ENCODE data around the gene UQCRQ. TPM values are rescaled to one million over a fixed set of nuclear protein-coding genes. Genes with fewer than 3 reads are reported as not detected.

Gene UQCRQ
- total and polyA plus RNA-seq, 2 of the 13 experiments (the other 11 are each of a cell fraction or from before 2014, with no cell fraction given) = 257 to 575 TPM

DNA sequence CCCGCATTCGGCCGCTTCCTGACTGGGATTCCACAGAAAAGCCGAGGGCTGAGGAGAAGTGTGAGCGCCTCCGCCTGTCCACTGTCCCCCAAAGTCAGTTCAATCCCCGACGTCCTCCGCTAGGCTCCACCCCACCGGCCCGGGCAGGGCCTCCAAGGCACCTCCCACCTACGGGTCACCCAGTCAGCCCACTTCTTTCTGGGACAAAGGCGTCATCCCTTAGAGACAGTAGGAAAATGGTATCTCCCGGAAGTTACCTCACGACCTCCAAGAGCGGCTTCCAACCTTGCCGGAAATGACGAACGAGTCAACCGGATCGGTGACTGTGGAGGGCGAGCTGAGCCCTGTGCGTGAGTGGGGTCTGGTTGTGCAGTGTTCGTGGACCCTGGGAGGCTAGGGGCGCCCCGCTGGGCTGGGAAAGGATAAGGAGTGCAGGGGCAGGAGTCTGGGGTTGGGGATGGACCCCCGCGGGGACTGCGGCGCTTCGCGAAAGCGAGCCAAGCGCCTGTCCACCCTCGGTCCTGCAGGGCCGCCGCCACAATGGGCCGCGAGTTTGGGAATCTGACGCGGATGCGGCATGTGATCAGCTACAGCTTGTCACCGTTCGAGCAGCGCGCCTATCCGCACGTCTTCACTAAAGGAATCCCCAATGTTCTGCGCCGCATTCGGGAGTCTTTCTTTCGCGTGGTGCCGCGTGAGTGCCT lies at the start of gene UQCRQ, which contains the start of gene GDF9 (continued):
- TF ChIP-seq, protein P1, sequence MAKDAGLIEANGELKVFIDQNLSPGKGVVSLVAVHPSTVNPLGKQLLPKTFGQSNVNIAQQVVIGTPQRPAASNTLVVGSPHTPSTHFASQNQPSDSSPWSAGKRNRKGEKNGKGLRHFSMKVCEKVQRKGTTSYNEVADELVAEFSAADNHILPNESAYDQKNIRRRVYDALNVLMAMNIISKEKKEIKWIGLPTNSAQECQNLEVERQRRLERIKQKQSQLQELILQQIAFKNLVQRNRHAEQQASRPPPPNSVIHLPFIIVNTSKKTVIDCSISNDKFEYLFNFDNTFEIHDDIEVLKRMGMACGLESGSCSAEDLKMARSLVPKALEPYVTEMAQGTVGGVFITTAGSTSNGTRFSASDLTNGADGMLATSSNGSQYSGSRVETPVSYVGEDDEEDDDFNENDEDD (CRISPR knock-in tag; IDR thresholded peaks at IDR 0.05; ENCODE audit: borderline replicate concordance) = peak; percentile 51; the same call in 1 of the 2 replicates
- TF ChIP-seq ZNF788 (CRISPR knock-in tag; IDR thresholded peaks at IDR 0.05; ENCODE audit: borderline replicate concordance) (peak; percentile 45; the same call in 1 of the 2 replicates), ZNF790 (CRISPR knock-in tag; IDR thresholded peaks at IDR 0.05; ENCODE audit: borderline replicate concordance) (peak; percentile 63; the same call in 1 of the 2 replicates), ZBTB38 (CRISPR knock-in tag; IDR thresholded peaks at IDR 0.05) (no peak; the same call in 1 of the 2 replicates), KLF12 (CRISPR knock-in tag; IDR thresholded peaks at IDR 0.05; ENCODE audit: borderline replicate concordance) (no peak), HOXA7 (CRISPR knock-in tag; IDR thresholded peaks at IDR 0.05) (no peak), KDM6A (CRISPR knock-in tag; IDR thresholded peaks at IDR 0.05; ENCODE audit: low read depth) (no peak), RFX1 (IDR thresholded peaks at IDR 0.05) (no peak), REXO4 (CRISPR knock-in tag; IDR thresholded peaks at IDR 0.05; ENCODE audit: borderline replicate concordance) (no peak), CBFB (CRISPR knock-in tag; IDR thresholded peaks at IDR 0.05) (no peak), RELA (CRISPR knock-in tag; IDR thresholded peaks at IDR 0.05) (no peak), TEAD3 (CRISPR knock-in tag; optimal IDR thresholded peaks at IDR 0.05; ENCODE audit: borderline replicate concordance) (peak; percentile 49), ZNF414 (CRISPR knock-in tag; IDR thresholded peaks at IDR 0.05) (0 out of 2 replicates have a peak, but pooled peaks have one; percentile 32), MXD1 (CRISPR knock-in tag; IDR thresholded peaks at IDR 0.05) (peak; percentile 70; the same call in 1 of the 2 replicates)
- TF ChIP-seq, protein P2, sequence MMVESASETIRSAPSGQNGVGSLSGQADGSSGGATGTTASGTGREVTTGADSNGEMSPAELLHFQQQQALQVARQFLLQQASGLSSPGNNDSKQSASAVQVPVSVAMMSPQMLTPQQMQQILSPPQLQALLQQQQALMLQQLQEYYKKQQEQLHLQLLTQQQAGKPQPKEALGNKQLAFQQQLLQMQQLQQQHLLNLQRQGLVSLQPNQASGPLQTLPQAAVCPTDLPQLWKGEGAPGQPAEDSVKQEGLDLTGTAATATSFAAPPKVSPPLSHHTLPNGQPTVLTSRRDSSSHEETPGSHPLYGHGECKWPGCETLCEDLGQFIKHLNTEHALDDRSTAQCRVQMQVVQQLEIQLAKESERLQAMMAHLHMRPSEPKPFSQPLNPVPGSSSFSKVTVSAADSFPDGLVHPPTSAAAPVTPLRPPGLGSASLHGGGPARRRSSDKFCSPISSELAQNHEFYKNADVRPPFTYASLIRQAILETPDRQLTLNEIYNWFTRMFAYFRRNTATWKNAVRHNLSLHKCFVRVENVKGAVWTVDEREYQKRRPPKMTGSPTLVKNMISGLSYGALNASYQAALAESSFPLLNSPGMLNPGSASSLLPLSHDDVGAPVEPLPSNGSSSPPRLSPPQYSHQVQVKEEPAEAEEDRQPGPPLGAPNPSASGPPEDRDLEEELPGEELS (CRISPR knock-in tag; IDR thresholded peaks at IDR 0.05) = peak; percentile 66; the same call in 1 of the 2 replicates
- TF ChIP-seq, protein P3, sequence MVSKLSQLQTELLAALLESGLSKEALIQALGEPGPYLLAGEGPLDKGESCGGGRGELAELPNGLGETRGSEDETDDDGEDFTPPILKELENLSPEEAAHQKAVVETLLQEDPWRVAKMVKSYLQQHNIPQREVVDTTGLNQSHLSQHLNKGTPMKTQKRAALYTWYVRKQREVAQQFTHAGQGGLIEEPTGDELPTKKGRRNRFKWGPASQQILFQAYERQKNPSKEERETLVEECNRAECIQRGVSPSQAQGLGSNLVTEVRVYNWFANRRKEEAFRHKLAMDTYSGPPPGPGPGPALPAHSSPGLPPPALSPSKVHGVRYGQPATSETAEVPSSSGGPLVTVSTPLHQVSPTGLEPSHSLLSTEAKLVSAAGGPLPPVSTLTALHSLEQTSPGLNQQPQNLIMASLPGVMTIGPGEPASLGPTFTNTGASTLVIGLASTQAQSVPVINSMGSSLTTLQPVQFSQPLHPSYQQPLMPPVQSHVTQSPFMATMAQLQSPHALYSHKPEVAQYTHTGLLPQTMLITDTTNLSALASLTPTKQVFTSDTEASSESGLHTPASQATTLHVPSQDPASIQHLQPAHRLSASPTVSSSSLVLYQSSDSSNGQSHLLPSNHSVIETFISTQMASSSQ (IDR thresholded peaks at IDR 0.05; ENCODE audit: low read depth) = peak; percentile 42; the same call in 1 of the 2 replicates
- TF ChIP-seq, protein P3 (CRISPR knock-in tag; IDR thresholded peaks at IDR 0.05; ENCODE audit: borderline replicate concordance) = peak; percentile 48; the same call in 1 of the 2 replicates
- TF ChIP-seq, protein P4, sequence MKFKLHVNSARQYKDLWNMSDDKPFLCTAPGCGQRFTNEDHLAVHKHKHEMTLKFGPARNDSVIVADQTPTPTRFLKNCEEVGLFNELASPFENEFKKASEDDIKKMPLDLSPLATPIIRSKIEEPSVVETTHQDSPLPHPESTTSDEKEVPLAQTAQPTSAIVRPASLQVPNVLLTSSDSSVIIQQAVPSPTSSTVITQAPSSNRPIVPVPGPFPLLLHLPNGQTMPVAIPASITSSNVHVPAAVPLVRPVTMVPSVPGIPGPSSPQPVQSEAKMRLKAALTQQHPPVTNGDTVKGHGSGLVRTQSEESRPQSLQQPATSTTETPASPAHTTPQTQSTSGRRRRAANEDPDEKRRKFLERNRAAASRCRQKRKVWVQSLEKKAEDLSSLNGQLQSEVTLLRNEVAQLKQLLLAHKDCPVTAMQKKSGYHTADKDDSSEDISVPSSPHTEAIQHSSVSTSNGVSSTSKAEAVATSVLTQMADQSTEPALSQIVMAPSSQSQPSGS (CRISPR knock-in tag; IDR thresholded peaks at IDR 0.05) = peak; percentile 58
- TF ChIP-seq, protein P5, sequence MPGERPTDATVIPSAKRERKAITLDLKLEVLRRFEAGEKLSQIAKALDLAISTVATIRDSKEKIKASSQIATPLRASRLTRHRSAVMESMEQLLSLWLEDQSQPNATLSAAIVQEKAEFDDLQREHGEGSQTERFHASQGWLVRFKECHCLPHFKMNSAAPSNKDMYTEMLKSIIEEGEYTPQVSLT (CRISPR knock-in tag; IDR thresholded peaks at IDR 0.05; ENCODE audit: borderline replicate concordance, low read depth) = no peak
